Cardiac fibroblast (primary cell): Measurements from ENCODE around the gene PTPRU.

Source experiments
- DNase-seq, 2 donors: peaks; one replicate each; pipeline versions ENCODE4 v3.0.0 to v3.0.0-alpha.2; 2010; ENCODE audit warnings: low read depth in 2 of 2
- H3K4me3 ChIP-seq, 2 donors: replicated peaks in 1 of 2; 1 replicate in 1 of 2; 2 replicates in 1 of 2; pipeline ENCODE4 v1.5.1; 2011; ENCODE audit warnings: low read depth in 2 of 2, low read length in 2 of 2, mild to moderate bottlenecking in 2 of 2, moderate library complexity in 1 of 2
- TF ChIP-seq, protein P1 (sequence below): IDR thresholded peaks from one replicate; pipeline ENCODE4 v1.5.1; 2011; ENCODE audit warnings: low read depth, mild to moderate bottlenecking, low read length, inconsistent platforms

The PTPRU gene

DNA sequence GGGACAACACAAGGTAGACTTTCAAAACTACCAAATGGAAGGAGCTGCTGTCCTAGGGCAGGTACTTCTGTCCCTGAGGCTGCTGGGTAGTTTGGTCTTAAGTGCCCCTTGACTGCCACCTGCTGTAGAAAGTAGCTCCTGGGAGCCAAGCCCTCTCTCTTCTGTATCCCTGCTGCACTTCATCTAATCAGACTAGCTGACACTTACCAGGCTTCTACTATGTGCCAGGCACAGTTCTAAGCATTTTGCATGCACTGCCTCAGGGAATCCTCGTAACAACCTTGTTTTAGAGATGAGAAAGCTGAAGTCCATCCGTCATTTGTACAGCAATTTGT, 38.8 kb upstream of the PTPRU start:
- TF ChIP-seq, protein P1, sequence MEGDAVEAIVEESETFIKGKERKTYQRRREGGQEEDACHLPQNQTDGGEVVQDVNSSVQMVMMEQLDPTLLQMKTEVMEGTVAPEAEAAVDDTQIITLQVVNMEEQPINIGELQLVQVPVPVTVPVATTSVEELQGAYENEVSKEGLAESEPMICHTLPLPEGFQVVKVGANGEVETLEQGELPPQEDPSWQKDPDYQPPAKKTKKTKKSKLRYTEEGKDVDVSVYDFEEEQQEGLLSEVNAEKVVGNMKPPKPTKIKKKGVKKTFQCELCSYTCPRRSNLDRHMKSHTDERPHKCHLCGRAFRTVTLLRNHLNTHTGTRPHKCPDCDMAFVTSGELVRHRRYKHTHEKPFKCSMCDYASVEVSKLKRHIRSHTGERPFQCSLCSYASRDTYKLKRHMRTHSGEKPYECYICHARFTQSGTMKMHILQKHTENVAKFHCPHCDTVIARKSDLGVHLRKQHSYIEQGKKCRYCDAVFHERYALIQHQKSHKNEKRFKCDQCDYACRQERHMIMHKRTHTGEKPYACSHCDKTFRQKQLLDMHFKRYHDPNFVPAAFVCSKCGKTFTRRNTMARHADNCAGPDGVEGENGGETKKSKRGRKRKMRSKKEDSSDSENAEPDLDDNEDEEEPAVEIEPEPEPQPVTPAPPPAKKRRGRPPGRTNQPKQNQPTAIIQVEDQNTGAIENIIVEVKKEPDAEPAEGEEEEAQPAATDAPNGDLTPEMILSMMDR = peak; percentile 41
- DNase-seq = peak; percentile 46 to 58
- H3K4me3 ChIP-seq = no peak overlapping the region

DNA sequence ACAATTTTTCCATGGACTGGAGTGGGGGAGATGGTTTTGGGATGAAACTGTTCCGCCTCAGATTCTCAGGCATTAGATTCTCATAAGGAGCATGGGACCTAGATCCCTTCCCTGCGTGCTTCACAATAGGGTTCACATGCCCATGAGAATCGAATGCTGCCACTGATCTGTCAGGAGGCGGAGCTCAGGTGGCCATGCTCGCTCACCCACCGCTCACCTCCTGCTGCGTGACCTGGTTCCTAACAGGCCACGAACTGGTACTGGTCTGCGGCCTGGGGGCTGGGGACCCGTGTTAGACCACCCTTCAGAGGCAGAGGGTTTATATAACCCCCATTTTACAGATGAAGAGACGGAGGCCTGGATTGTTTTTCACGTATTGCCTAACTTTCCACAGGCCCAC, 38.3 kb upstream of the PTPRU start:
- DNase-seq = no peak
- H3K4me3 ChIP-seq = no peak overlapping the region
- TF ChIP-seq, protein P1 = no peak

DNA sequence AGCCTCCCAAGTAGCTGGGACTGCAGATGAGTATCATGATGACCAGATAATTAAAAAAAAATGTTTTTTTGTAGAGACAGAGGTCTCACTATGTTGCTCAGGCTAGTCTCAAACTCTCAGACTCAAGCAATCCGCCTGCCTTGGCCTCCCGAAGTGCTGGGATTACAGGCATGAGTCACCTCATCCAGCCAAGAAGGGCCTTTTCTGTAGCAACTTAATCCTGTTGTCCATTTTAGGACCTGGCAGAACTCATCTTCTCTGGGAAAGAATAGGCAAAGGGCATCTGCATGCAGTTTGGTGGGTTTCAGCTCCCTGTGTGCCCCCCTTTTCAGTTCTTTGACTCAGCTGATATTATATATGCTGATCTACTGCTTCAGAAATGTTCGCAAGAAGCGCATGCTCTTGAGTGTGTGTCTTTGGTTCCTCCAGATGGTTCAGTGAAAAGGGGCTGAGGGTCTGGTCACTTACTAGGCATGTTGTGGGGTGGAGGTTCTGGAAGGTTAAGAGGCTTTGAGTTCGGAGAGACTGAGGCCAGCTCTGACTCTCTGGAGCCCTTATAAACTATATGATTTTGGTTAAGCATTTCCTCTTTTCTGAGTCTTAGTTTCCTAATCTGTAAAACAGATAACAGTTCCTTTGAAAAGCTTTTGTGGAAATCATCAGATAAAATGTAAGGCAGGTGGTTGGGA, 35.3 kb upstream of the PTPRU start:
- DNase-seq = no peak
- H3K4me3 ChIP-seq = no peak overlapping the region
- TF ChIP-seq, protein P1 = no peak

DNA sequence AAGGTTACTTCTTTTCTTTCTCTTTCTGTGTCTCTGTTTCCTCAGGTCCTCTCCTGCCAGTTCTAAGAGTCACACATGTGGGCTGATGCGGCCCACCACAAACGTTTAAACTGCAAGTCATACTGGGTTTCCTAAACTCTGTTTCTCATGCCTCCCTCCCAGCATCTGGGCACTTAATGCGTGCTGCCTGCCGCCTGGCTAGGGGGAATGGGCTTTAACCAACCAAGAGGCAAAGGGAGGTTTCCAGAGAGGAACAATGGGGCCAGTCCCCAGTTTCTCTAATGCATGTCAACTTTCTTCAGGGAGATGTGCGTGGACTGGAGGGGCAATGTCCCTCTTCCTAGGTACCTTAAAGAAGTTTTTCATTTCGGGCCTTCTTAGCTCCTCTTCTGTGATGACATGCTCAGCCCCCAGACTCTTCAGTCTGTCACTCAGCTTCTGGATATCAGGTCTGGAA, 34.7 kb upstream of the PTPRU start:
- DNase-seq = no peak
- H3K4me3 ChIP-seq = no peak overlapping the region
- TF ChIP-seq, protein P1 = no peak

DNA sequence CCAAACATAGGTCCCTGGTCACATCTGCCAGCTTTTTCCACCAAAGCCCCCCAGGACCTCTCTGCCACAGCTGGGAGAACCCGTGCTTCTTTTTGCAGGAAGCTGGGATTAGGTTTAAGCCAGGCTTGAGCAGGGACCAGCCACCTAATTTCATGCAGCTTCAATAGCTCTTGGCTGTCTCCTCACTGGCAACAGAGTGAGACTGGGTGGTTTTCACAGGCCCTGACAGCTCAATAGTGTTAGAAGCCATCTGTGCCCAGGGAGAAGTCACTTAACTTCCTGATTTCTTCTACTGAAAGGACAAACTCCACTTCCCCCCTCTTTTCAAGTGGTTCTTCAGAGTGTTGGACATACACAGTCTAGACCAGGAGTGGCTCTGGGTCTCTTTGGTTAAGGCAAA, 34.3 kb upstream of the PTPRU start:
- no peak overlapping the region for H3K4me3 ChIP-seq
- peak in 1 of 2 donors; percentile 17 for DNase-seq

DNA sequence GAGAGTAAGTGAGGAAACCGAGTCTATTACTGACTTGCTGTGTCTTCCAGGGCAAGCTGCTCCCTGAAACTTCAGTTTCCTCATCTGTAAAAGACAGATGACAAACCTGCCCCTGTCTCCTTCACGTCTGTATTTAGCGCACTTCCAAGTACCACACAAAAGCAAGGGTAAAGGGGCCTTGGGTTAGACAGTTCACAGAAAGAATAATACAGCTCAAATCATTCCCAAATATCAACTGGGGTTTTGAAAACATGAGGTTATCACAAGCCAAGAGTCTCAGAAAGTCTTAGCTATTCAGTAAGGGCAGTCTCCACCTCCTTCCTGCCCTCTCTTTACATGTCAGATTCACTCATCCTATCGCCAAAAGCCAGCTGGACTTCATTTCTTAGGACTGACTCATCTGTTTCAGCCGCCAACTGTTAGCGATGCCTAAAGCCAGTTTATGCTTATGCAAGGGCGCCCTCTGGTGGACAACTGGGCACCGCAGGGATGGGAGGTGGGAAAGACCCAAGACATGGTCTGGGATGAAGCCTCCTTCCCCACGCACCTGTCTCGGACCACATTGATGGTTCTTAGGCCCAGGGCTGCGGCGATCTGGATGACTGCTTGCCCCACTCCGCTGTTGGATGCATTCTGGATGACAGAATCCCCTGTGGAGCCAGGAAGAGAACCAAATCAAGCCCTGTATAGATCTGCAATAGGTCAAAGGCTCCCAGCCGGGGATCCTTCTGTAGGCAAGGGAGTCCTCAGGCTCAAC, 33.6 kb upstream of the PTPRU start:
- peak; percentile 98 to 99 for DNase-seq
- TF ChIP-seq, protein P1 = peak; percentile 95
- H3K4me3 ChIP-seq = no peak overlapping the region

More for the DNA sequence above, 34.3 kb upstream of the PTPRU start:
- TF ChIP-seq, protein P1 = no peak
